ENCODE measurements around the gene OSBPL5.

OSBPL5 gene

GRCh38 chr11:3139481-3140290, 25.4 kb downstream of the OSBPL5 start:
- H2AFZ ChIP-seq (ENCODE audit: low read depth, low read length), result no peak overlapping the region
- no peaks in the 10 kb centered on the region for H3K9me3 ChIP-seq (ENCODE audit: low read length)
- H3K27me3 ChIP-seq (ENCODE audit: insufficient read depth, low read length), result no peaks in the 10 kb centered on the region
- H3K4me3 ChIP-seq (ENCODE audit: low read length), result no peak overlapping the region
- H3K36me3 ChIP-seq (ENCODE audit: insufficient read depth, low read length), result no peaks in the 10 kb centered on the region
- H3K4me1 ChIP-seq (ENCODE audit: insufficient read depth, low read length), result peaks cover 6% of the 10 kb centered on the region

GRCh38 chr11:3139086-3139440, 26.0 kb downstream of the OSBPL5 start:
- H3K27me3 ChIP-seq (ENCODE audit: insufficient read depth, low read length), result no peaks in the 10 kb centered on the region
- no peak overlapping the region for H2AFZ ChIP-seq (ENCODE audit: low read depth, low read length)
- no peak overlapping the region for H3K4me3 ChIP-seq (ENCODE audit: low read length)
- H3K4me1 ChIP-seq (ENCODE audit: insufficient read depth, low read length), result peaks cover 6% of the 10 kb centered on the region
- H3K9me3 ChIP-seq (ENCODE audit: low read length), result no peaks in the 10 kb centered on the region
- H3K36me3 ChIP-seq (ENCODE audit: insufficient read depth, low read length), result no peaks in the 10 kb centered on the region

GRCh38 chr11:3138178-3139085, 26.7 kb downstream of the OSBPL5 start:
- Histone ChIP-seq H3K27me3 (ENCODE audit: insufficient read depth, low read length) (no peaks in the 10 kb centered on the region), H3K9me3 (ENCODE audit: low read length) (no peaks in the 10 kb centered on the region), H3K4me3 (ENCODE audit: low read length) (no peak overlapping the region), H2AFZ (ENCODE audit: low read depth, low read length) (no peak overlapping the region), H3K36me3 (ENCODE audit: insufficient read depth, low read length) (no peaks in the 10 kb centered on the region), H3K4me1 (ENCODE audit: insufficient read depth, low read length) (peaks cover 6% of the 10 kb centered on the region)

- H3K4me1 ChIP-seq (ENCODE audit: insufficient read depth, low read length), result peaks cover 6% of the 10 kb centered on the region
- H3K9me3 ChIP-seq (ENCODE audit: low read length), result no peaks in the 10 kb centered on the region
- no peaks in the 10 kb centered on the region for H3K27me3 ChIP-seq (ENCODE audit: insufficient read depth, low read length)
Observed at GRCh38 chr11:3137486-3138177, 27.5 kb downstream of the OSBPL5 start.

GRCh38 chr11:3136546-3137455, 28.3 kb downstream of the OSBPL5 start:
- H3K4me1 ChIP-seq (ENCODE audit: insufficient read depth, low read length), result peaks cover 6% of the 10 kb centered on the region
- H3K9me3 ChIP-seq (ENCODE audit: low read length), result no peaks in the 10 kb centered on the region
- no peaks in the 10 kb centered on the region for H3K36me3 ChIP-seq (ENCODE audit: insufficient read depth, low read length)
- no peak overlapping the region for H2AFZ ChIP-seq (ENCODE audit: low read depth, low read length)
- H3K27me3 ChIP-seq (ENCODE audit: insufficient read depth, low read length), result no peaks in the 10 kb centered on the region
- H3K4me3 ChIP-seq (ENCODE audit: low read length), result no peak overlapping the region

More at GRCh38 chr11:3137486-3138177, 27.5 kb downstream of the OSBPL5 start:
- Histone ChIP-seq H2AFZ (ENCODE audit: low read depth, low read length) (no peak overlapping the region), H3K36me3 (ENCODE audit: insufficient read depth, low read length) (no peaks in the 10 kb centered on the region), H3K4me3 (ENCODE audit: low read length) (no peak overlapping the region)

GRCh38 chr11:3135481-3136440, 29.3 kb downstream of the OSBPL5 start:
- Histone ChIP-seq H3K9me3 (ENCODE audit: low read length) (no peaks in the 10 kb centered on the region), H3K36me3 (ENCODE audit: insufficient read depth, low read length) (no peaks in the 10 kb centered on the region), H2AFZ (ENCODE audit: low read depth, low read length) (no peak overlapping the region), H3K4me3 (ENCODE audit: low read length) (no peak overlapping the region), H3K4me1 (ENCODE audit: insufficient read depth, low read length) (peaks cover 6% of the 10 kb centered on the region), H3K27me3 (ENCODE audit: insufficient read depth, low read length) (no peaks in the 10 kb centered on the region)

- H3K4me3 ChIP-seq (ENCODE audit: low read length), result no peak overlapping the region
- H3K9me3 ChIP-seq (ENCODE audit: low read length), result no peaks in the 10 kb centered on the region
- no peaks in the 10 kb centered on the region for H3K27me3 ChIP-seq (ENCODE audit: insufficient read depth, low read length)
- no peak overlapping the region for H2AFZ ChIP-seq (ENCODE audit: low read depth, low read length)
- H3K4me1 ChIP-seq (ENCODE audit: insufficient read depth, low read length), result peaks cover 6% of the 10 kb centered on the region
- H3K36me3 ChIP-seq (ENCODE audit: insufficient read depth, low read length), result no peaks in the 10 kb centered on the region
Observed at GRCh38 chr11:3134651-3135480, 30.2 kb downstream of the OSBPL5 start.

- no peaks in the 10 kb centered on the region for H3K36me3 ChIP-seq (ENCODE audit: insufficient read depth, low read length)
- H3K4me3 ChIP-seq (ENCODE audit: low read length), result no peak overlapping the region
- H3K27me3 ChIP-seq (ENCODE audit: insufficient read depth, low read length), result no peaks in the 10 kb centered on the region
- H3K9me3 ChIP-seq (ENCODE audit: low read length), result no peaks in the 10 kb centered on the region
- peaks cover 6% of the 10 kb centered on the region for H3K4me1 ChIP-seq (ENCODE audit: insufficient read depth, low read length)
- H2AFZ ChIP-seq (ENCODE audit: low read depth, low read length), result no peak overlapping the region
Observed at GRCh38 chr11:3134218-3134621, 30.9 kb downstream of the OSBPL5 start.

GRCh38 chr11:3133261-3134217, 31.6 kb downstream of the OSBPL5 start:
- Histone ChIP-seq H3K9me3 (ENCODE audit: low read length) (no peaks in the 10 kb centered on the region), H2AFZ (ENCODE audit: low read depth, low read length) (no peak overlapping the region), H3K36me3 (ENCODE audit: insufficient read depth, low read length) (no peaks in the 10 kb centered on the region), H3K27me3 (ENCODE audit: insufficient read depth, low read length) (no peaks in the 10 kb centered on the region), H3K4me1 (ENCODE audit: insufficient read depth, low read length) (peaks cover 5% of the 10 kb centered on the region), H3K4me3 (ENCODE audit: low read length) (no peak overlapping the region)

GRCh38 chr11:3132831-3133260, 32.3 kb downstream of the OSBPL5 start:
- Histone ChIP-seq H3K9me3 (ENCODE audit: low read length) (no peaks in the 10 kb centered on the region), H3K27me3 (ENCODE audit: insufficient read depth, low read length) (no peaks in the 10 kb centered on the region), H3K36me3 (ENCODE audit: insufficient read depth, low read length) (no peaks in the 10 kb centered on the region), H3K4me3 (ENCODE audit: low read length) (no peak overlapping the region), H2AFZ (ENCODE audit: low read depth, low read length) (no peak overlapping the region), H3K4me1 (ENCODE audit: insufficient read depth, low read length) (peaks cover 4% of the 10 kb centered on the region)
